ENCODE results near the gene COPG1.

DNA sequence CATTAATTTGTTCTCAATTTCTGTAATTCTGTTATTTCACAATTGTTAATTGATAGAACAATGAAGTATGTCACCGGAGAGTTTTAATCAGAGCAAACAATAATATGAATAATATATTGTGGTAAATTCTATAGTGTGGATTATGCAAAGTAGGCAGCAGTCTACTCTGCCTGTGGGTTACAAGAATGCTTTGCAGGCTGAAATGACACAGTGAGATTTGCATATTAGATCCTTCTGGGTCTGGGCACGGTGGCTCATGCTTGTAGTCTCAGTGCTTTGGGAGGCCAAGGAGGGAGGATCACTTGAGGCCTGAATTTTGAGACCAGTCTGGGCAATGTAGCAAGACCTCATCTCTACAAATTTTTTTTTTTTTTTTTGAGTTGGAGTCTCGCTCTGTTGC, 12.5 kb downstream of the COPG1 start:
- TF ChIP-seq CTCF (IDR thresholded peaks at IDR 0.05), result no peak
- no peak for TF ChIP-seq POLR2A (IDR thresholded peaks at IDR 0.05)

Measured in uterus (tissue), 2 donors.